DOHH2 (cell line): ENCODE data around the gene COL4A1.

Experiments used
- EZH2phosphoT487 ChIP-seq: fragments of 200-600 bp; sonication (generic); IDR thresholded peaks from 2 replicates; pipeline ENCODE4 v1.6.1; 2017; ENCODE audit warnings: borderline replicate concordance, mild to moderate bottlenecking, antibody characterized with exemption, low read length, moderate library complexity, mixed read lengths
- TF ChIP-seq, protein P1 (sequence below): fragments of 200-600 bp; sonication (generic); IDR thresholded peaks from one replicate; pipeline ENCODE4 v1.5.1; 2014; ENCODE audit warnings: antibody characterized with exemption, mild to moderate bottlenecking, low read depth, low read length; ENCODE audit not compliant: poor library complexity, severe bottlenecking

DNA sequence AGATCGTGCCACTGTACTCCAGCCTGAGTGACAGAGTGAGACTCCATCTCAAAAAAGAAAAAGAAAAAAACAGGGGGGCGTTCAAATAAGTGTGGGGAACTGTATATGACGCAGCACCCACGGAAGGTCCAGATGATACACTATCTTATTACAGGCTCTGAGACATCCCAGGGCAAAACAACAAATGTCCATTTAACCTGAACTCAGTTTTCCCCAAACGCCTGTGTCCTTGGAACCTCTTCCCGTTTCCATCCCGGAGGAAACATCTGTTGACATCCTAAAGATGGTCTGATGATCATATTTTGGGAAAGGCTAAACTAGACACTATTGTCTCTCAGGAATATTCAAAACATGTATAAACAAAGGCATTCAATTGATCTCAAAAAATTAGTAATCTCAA lies 72.4 kb downstream of the COL4A1 start:
- TF ChIP-seq, protein P1, sequence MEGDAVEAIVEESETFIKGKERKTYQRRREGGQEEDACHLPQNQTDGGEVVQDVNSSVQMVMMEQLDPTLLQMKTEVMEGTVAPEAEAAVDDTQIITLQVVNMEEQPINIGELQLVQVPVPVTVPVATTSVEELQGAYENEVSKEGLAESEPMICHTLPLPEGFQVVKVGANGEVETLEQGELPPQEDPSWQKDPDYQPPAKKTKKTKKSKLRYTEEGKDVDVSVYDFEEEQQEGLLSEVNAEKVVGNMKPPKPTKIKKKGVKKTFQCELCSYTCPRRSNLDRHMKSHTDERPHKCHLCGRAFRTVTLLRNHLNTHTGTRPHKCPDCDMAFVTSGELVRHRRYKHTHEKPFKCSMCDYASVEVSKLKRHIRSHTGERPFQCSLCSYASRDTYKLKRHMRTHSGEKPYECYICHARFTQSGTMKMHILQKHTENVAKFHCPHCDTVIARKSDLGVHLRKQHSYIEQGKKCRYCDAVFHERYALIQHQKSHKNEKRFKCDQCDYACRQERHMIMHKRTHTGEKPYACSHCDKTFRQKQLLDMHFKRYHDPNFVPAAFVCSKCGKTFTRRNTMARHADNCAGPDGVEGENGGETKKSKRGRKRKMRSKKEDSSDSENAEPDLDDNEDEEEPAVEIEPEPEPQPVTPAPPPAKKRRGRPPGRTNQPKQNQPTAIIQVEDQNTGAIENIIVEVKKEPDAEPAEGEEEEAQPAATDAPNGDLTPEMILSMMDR = no peak
- no peak for TF ChIP-seq EZH2phosphoT487
